Karpas-422 (cell line): Measurements from ENCODE around the gene PLCH2. TPM values are rescaled to one million over a fixed set of nuclear protein-coding genes. Genes with fewer than 3 reads are reported as not detected.

Experiments
- DNase-seq: peaks from one replicate; pipeline ENCODE4 v3.0.0-alpha.2; 2015
- H2AFZ ChIP-seq: fragments of 200-600 bp; sonication (generic); 2 replicates; pipeline ENCODE4 v1.6.1; 2014; ENCODE audit warnings: antibody characterized with exemption, low read length, mixed read lengths
- H3K27ac ChIP-seq: fragments of 200-600 bp; sonication (generic); 2 replicates; pipeline ENCODE4 v1.5.1; 2014; ENCODE audit warnings: mild to moderate bottlenecking, low read length, moderate library complexity
- H3K27me3 ChIP-seq: fragments of 200-600 bp; sonication (generic); 2 replicates; pipeline ENCODE4 v1.6.1; 2014; ENCODE audit warnings: low read length, mixed read lengths
- H3K36me3 ChIP-seq: fragments of 200-600 bp; sonication (generic); 2 replicates; pipeline ENCODE4 v1.6.1; 2014; ENCODE audit warnings: low read length, mixed read lengths; ENCODE audit not compliant: insufficient read depth
- H3K4me1 ChIP-seq: fragments of 200-600 bp; sonication (generic); 2 replicates; pipeline ENCODE4 v1.6.1; 2014; ENCODE audit warnings: mild to moderate bottlenecking, low read length, mixed read lengths
- H3K4me2 ChIP-seq: fragments of 200-600 bp; sonication (generic); 2 replicates; pipeline ENCODE4 v1.6.1; 2014; ENCODE audit warnings: low read length, low read depth, mild to moderate bottlenecking; ENCODE audit not compliant: poor library complexity, severe bottlenecking
- H3K4me3 ChIP-seq: fragments of 200-600 bp; sonication (generic); 2 replicates; pipeline ENCODE4 v1.5.1; 2014; ENCODE audit warnings: mild to moderate bottlenecking, antibody characterized with exemption, low read length, mixed read lengths
- H3K79me2 ChIP-seq: fragments of 200-600 bp; sonication (generic); 2 replicates; pipeline ENCODE4 v1.6.1; 2014; ENCODE audit warnings: mild to moderate bottlenecking, low read length, mixed read lengths
- H3K9ac ChIP-seq: fragments of 200-600 bp; sonication (generic); 2 replicates; pipeline ENCODE4 v1.6.0; 2014; ENCODE audit warnings: low read length
- H3K9me2 ChIP-seq: fragments of 200-600 bp; sonication (generic), shearing (Covaris generic); replicated peaks from 2 replicates; pipeline ENCODE4 v1.6.0; 2014; ENCODE audit warnings: mild to moderate bottlenecking, low read length, moderate library complexity; ENCODE audit not compliant: insufficient read depth
- H3K9me3 ChIP-seq: fragments of 300-700, 200-600 bp; sonication (generic); 2 replicates; pipeline ENCODE4 v1.6.1; 2014; ENCODE audit warnings: low read length, mixed read lengths
- H4K20me1 ChIP-seq: fragments of 200-600 bp; sonication (generic); 2 replicates; pipeline ENCODE4 v1.6.1; 2014; ENCODE audit warnings: mild to moderate bottlenecking, antibody characterized with exemption, low read length, low read depth; ENCODE audit not compliant: insufficient read depth
- total RNA-seq: library from RNA; depleted of rRNA; stranded (reverse); fragments of >200 nt; shearing (Covaris generic); gene quantifications from 2 replicates; pipeline ENCODE4 v1.2.3, GENCODE V29; 2014; ENCODE audit warnings: low replicate concordance

PLCH2 gene
- total RNA-seq, 1 experiment from 2014 or later: 0.19 TPM

DNA sequence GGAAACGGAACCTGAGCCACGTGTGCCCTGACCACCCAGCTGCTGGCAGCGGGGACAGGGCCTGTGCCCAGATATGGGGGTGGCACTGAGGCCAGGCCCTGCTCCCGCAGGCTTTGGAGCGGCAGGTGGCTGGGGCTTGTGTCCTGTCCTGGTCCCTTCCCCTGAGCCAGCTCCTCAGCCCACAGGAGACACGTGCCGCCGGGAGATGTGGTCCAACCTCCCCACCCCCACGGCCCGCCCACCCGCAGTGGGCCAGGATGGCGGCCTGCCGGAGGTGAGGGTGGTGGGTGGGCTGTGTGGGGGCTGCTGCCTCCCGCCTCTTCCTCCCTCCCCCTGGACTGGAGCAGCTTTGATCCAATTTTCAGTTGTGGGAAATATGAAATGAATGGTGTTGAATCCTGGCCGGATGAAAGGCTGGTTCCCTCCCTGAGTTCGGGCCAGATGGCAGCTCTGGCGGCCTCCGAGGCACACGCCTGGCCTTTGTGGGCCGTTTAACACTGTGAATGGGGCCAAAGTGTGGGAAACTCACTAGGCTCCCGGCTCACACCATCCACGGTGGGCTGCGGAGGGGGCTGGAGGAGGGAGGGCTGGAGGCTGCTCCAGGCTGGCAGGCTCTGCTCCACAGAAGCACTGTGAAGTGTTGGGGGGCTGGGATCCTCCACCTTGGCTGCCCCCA lies 56.5 kb downstream of the PLCH2 start:
- Histone ChIP-seq H3K9me3 (no peaks in the 10 kb centered on the region), H3K9ac (no peak overlapping the region), H3K27me3 (no peaks in the 10 kb centered on the region), H3K4me3 (no peak overlapping the region), H3K36me3 (no peaks in the 10 kb centered on the region), H3K27ac (no peak overlapping the region), H3K4me1 (peaks cover 9% of the 10 kb centered on the region), H2AFZ (no peak overlapping the region), H3K79me2 (no peaks in the 10 kb centered on the region), H4K20me1 (no peaks in the 10 kb centered on the region), H3K9me2 (no peaks in the 10 kb centered on the region), H3K4me2 (no peak overlapping the region)
- DNase-seq: no peak

DNA sequence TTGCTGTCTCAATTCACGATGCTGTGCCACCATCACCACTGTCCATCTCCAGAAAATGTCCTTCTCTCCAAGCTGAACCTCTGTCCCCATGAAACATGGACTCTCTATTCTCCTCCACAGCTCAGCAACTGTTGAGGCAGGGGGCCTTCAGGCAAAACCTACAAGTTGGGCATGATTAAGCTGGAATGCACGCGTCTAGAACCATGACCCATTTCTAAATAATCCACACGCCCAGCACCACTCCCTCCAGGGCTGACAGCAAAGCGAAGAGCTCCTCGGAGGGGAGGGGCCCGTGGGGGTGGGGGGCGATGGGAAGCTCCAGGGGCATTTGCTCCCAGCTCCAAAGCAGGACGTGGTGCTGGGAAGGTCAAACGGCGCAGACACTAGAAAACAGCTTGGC lies 57.3 kb downstream of the PLCH2 start:
- Histone ChIP-seq H3K9me2 (no peaks in the 10 kb centered on the region), H2AFZ (no peak overlapping the region), H3K4me1 (peaks cover 9% of the 10 kb centered on the region), H4K20me1 (no peaks in the 10 kb centered on the region), H3K27me3 (no peaks in the 10 kb centered on the region), H3K36me3 (no peaks in the 10 kb centered on the region), H3K79me2 (no peaks in the 10 kb centered on the region), H3K4me2 (no peak overlapping the region), H3K9ac (no peak overlapping the region), H3K27ac (no peak overlapping the region), H3K9me3 (no peaks in the 10 kb centered on the region), H3K4me3 (no peak overlapping the region)
- DNase-seq: no peak

DNA sequence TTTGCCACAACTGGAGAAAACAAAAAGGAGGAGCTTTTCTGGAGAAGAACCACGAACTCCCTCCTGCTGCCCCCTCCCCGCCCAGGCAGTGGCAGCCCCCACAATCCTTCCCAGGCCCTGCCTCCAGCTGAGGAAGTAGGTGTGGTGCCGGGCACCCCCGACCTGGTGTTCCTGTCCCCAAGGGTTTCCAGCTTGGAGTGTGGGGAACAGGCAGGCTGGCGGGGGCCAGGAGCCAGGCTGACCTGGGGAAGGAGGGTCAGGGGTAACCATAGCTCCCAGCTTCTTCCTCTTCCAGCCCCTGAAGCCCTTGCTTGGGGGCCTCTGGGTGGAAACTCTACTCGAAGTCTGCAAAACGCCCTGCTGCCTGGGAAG lies 58.2 kb downstream of the PLCH2 start:
- H3K9me3 ChIP-seq: no peaks in the 10 kb centered on the region
- no peak overlapping the region for H2AFZ ChIP-seq
- no peak overlapping the region for H3K27ac ChIP-seq
- no peaks in the 10 kb centered on the region for H4K20me1 ChIP-seq
- no peak for DNase-seq
- H3K36me3 ChIP-seq: no peaks in the 10 kb centered on the region
- H3K79me2 ChIP-seq: no peaks in the 10 kb centered on the region
- H3K4me2 ChIP-seq: no peak overlapping the region
- no peaks in the 10 kb centered on the region for H3K27me3 ChIP-seq
- no peaks in the 10 kb centered on the region for H3K4me1 ChIP-seq
- H3K9ac ChIP-seq: no peak overlapping the region
- H3K9me2 ChIP-seq: no peaks in the 10 kb centered on the region
- H3K4me3 ChIP-seq: no peak overlapping the region

DNA sequence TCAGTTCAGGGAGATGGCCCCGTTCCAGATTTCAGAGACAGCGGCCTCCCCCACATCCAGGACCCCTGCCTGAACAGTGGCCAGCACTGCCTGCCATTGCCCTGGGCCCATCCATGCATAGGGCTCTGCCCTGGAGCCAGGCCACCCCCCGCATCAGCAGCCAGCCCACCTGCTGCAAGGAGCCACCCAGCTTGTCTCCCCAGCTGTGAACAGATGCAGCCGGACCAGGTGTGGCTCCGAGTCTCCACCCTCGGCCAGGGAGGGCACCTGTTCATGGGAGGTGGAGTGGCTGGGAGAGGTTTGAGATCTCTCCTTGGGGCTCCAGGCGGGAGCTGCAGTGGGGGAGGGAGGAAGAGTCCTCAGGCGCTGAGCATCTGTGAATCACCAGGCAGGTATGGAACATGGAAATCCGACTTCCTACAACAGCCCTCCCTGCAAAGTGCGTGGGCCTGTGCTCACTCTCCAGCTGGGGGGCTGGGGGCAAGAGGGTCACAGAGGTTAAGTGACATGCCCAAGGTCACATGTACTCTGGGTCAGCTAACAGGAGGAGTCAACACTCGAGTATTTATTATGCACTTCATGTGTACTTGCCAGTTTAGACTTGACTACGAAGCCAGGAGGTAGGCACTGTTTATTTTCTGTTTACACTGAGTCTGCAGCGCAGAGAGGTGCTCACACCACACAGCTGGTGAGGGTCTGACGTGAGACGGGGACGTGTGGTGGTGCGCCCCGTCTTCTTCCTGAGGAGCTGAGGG lies 58.8 kb downstream of the PLCH2 start:
- DNase-seq: no peak
- no peak overlapping the region for H3K4me2 ChIP-seq
- H3K4me1 ChIP-seq: no peaks in the 10 kb centered on the region
- no peak overlapping the region for H3K27ac ChIP-seq
- H3K9me2 ChIP-seq: no peaks in the 10 kb centered on the region
- H2AFZ ChIP-seq: no peak overlapping the region
- H3K9ac ChIP-seq: no peak overlapping the region
- no peaks in the 10 kb centered on the region for H3K36me3 ChIP-seq
- no peaks in the 10 kb centered on the region for H3K27me3 ChIP-seq
- no peaks in the 10 kb centered on the region for H4K20me1 ChIP-seq
- H3K79me2 ChIP-seq: no peaks in the 10 kb centered on the region
- H3K9me3 ChIP-seq: no peaks in the 10 kb centered on the region
- H3K4me3 ChIP-seq: no peak overlapping the region

DNA sequence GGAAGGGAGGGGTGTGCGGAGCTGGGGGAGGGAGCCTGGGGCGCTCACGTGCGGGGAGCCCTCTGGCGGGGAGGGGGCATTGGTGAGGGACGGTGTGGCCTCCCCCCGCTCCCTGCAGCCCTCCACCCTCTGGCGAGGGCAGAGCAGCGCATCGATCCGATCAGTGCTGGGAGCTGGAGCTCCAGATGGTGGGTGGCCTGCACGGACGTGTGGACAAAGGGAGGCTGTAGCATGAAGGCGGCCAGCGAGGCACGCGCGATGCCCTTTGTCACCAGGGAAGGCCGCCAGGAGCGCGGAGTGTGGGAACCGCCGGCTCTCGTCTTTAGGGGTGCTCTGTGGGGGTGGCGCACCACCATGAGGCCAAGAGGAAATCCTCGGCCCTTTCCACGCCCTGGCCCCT lies 59.4 kb downstream of the PLCH2 start:
- Histone ChIP-seq H3K36me3 (no peaks in the 10 kb centered on the region), H3K4me3 (no peak overlapping the region), H2AFZ (no peak overlapping the region), H3K27ac (no peak overlapping the region), H3K4me1 (no peaks in the 10 kb centered on the region), H3K9me3 (no peaks in the 10 kb centered on the region), H3K27me3 (no peaks in the 10 kb centered on the region), H4K20me1 (no peaks in the 10 kb centered on the region), H3K9ac (no peak overlapping the region), H3K79me2 (no peaks in the 10 kb centered on the region), H3K4me2 (no peak overlapping the region), H3K9me2 (no peaks in the 10 kb centered on the region)
- DNase-seq: no peak

DNA sequence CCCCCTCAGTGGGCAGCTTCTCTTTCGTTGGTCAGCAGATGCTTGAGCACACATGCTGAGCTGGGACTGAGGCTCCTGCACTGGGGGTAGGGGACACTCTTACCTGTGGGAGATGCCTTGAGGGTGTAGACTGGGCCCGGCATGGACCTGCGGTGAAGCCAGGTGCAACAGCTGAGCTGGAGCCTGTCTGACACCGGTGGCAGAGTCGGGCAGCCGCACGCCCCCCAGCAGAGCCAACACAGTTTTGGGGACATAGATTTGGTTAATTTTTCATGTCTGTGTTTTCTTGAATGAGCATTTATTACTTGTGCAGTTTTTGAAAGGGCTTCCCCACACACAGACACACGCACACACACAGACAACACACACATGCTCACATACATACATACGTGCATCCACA lies 59.9 kb downstream of the PLCH2 start:
- no peak overlapping the region for H3K27ac ChIP-seq
- H3K27me3 ChIP-seq: no peaks in the 10 kb centered on the region
- no peak overlapping the region for H2AFZ ChIP-seq
- H3K4me1 ChIP-seq: no peaks in the 10 kb centered on the region
- no peak overlapping the region for H3K9ac ChIP-seq
- no peaks in the 10 kb centered on the region for H3K9me2 ChIP-seq
- no peak for DNase-seq
- no peaks in the 10 kb centered on the region for H3K79me2 ChIP-seq
- no peak overlapping the region for H3K4me2 ChIP-seq
- H3K9me3 ChIP-seq: no peaks in the 10 kb centered on the region
- no peaks in the 10 kb centered on the region for H4K20me1 ChIP-seq
- no peak overlapping the region for H3K4me3 ChIP-seq
- no peaks in the 10 kb centered on the region for H3K36me3 ChIP-seq

DNA sequence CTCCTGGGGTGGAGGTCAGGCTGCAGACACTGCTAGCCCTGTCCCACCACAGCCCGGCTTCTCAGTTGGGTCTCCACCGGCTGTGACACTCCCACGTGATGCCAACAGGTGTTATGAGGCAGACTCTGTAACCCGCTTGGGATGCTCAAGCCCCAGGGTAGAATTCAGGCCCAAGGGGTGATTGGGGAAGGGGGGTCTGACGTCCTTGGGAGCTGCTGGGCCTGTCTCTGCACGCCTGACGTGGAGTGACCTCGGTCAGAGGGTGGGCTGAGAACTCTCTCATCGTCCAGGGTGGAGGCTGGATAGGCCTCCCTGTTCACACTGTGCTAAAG lies 61.7 kb downstream of the PLCH2 start:
- Histone ChIP-seq H3K4me3 (no peak overlapping the region), H2AFZ (no peak overlapping the region), H3K36me3 (no peaks in the 10 kb centered on the region), H3K27ac (no peak overlapping the region), H4K20me1 (no peaks in the 10 kb centered on the region), H3K4me2 (no peak overlapping the region), H3K9me2 (no peaks in the 10 kb centered on the region), H3K4me1 (no peaks in the 10 kb centered on the region), H3K9me3 (no peaks in the 10 kb centered on the region), H3K79me2 (no peaks in the 10 kb centered on the region), H3K27me3 (no peaks in the 10 kb centered on the region), H3K9ac (no peak overlapping the region)
- DNase-seq: no peak

DNA sequence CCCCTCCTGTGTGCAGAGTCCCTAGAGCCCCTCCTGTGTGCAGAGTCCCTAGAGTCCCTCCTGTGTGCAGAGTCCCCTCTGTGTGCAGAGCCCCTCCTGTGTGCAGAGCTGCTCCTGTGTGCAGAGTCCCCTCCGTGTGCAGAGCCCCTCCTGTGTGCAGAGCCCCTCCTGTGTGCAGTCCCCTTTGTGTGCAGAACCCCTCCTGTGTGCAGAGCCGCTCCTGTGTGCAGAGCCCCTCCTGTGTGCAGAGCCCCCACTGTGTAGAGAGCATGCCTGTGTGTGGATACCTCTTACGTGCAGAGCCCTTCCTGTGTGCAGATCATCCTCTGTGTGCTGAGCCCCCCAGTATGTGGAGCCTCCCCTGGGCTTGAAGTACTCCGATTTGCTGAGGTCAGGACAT lies 62.3 kb downstream of the PLCH2 start:
- Histone ChIP-seq H3K4me1 (no peaks in the 10 kb centered on the region), H3K79me2 (no peaks in the 10 kb centered on the region), H3K9me3 (no peaks in the 10 kb centered on the region), H2AFZ (no peak overlapping the region), H3K4me2 (no peak overlapping the region), H3K27me3 (no peaks in the 10 kb centered on the region), H3K9ac (no peak overlapping the region), H4K20me1 (no peaks in the 10 kb centered on the region), H3K36me3 (no peaks in the 10 kb centered on the region), H3K9me2 (no peaks in the 10 kb centered on the region), H3K27ac (no peak overlapping the region), H3K4me3 (no peak overlapping the region)
- DNase-seq: no peak
